ENCODE data around the gene PCBP3.

PCBP3 gene

DNA sequence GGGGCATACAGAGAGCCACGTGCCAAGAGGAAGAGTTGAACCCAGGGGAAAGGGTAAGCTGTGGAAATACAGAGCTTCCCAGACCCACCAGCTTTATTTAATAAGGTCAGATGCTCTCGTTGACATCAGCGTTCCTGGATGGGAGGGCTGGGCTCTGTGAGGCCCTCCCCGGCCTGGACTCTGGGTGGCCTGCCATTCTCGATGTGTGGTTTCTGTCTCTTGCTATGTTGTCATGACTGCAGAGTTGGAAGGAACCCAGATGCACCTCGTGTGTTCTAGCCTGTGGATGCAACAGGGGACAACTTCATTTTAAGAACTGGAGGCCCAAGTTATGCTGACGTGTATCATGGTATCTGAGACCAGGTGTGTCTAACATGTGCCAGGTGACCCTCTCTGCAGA, 101.7 kb downstream of the PCBP3 start:
- no peak for DNase-seq (ENCODE audit: extremely low spot score)
- TF ChIP-seq, protein P1, sequence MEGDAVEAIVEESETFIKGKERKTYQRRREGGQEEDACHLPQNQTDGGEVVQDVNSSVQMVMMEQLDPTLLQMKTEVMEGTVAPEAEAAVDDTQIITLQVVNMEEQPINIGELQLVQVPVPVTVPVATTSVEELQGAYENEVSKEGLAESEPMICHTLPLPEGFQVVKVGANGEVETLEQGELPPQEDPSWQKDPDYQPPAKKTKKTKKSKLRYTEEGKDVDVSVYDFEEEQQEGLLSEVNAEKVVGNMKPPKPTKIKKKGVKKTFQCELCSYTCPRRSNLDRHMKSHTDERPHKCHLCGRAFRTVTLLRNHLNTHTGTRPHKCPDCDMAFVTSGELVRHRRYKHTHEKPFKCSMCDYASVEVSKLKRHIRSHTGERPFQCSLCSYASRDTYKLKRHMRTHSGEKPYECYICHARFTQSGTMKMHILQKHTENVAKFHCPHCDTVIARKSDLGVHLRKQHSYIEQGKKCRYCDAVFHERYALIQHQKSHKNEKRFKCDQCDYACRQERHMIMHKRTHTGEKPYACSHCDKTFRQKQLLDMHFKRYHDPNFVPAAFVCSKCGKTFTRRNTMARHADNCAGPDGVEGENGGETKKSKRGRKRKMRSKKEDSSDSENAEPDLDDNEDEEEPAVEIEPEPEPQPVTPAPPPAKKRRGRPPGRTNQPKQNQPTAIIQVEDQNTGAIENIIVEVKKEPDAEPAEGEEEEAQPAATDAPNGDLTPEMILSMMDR (IDR thresholded peaks at IDR 0.05; ENCODE audit: control extremely low read depth, extremely low read depth, low read depth, missing control alignments) = no peak
- ChIA-PET POLR2A (no interaction called here), CTCF (interaction anchor here (0.9 kb wide), 1 partner anchor 12 kb away, joined by 3 read pairs; no protein-coding TSS in a partner anchor)

DNA sequence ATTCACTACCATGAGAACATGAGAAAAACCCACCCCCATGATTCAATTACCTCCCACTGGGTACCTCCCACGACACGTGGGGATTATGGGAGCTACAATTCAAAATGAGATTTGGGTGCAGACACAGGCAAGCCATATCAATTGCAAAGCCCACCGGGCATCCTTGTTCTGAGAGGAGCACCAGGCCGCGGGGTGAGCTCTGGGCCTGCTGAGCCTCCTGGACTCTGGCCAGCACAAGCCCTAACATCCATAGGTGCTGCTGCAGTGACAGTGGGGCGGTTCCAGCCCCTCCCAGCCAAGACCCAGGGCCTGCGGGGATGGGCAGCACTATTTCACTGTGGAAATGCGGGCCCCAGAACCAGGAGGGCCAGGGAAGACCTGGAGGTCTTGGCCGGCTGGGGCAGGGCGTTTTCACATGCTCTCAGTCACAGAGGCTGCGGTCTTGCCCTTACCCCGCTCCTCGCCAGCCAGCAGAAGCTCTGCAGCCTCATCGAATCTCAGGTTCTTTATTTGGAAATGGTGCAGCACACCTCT, 103.8 kb downstream of the PCBP3 start:
- no peak for DNase-seq (ENCODE audit: extremely low spot score)
- ChIA-PET CTCF (no interaction called here), POLR2A (no interaction called here)
- TF ChIP-seq, protein P1 (IDR thresholded peaks at IDR 0.05; ENCODE audit: control extremely low read depth, extremely low read depth, low read depth, missing control alignments) = no peak

DNA sequence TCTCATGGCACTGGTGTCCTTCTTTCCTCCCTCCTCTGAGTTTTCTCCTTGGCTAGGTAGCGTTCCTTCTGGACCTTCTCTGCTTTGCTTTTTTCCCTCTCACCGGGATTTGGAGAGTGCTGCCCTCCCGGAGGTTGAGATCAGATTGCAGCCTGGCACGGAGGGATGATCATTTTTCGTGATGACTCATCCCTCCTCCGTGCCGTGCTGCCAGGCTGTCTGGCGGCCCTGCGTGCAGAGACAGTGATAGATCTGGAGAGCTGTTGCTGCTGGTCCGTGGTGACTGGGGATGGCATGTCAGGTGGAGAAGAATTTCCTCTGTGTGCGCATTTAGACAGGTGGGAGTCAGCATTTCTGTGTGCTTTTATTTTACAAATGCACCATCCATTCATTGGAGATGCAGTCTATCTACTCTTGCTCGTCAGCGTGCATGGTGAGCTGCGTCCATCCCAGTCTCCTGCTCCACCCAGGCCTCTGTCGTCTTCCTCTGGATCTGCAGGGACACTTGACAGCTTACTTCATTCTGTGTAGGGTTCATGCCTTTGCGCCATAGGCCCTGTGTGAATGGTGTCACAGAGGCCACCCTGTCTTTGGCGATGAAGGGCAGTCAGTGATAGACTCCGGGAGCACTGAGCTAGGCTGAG, 104.4 kb downstream of the PCBP3 start:
- CTCF ChIA-PET = interaction anchor here (0.9 kb wide), 1 partner anchor 40 kb away, joined by 3 read pairs; no protein-coding TSS in a partner anchor

GRCh38 chr21:45748593-45748992, 105.1 kb downstream of the PCBP3 start:
- POLR2A ChIA-PET = no interaction called here
- CTCF ChIA-PET = interaction anchor here (0.9 kb wide), 1 partner anchor 40 kb away, joined by 3 read pairs; no protein-coding TSS in a partner anchor
- no peak for DNase-seq (ENCODE audit: extremely low spot score)
- TF ChIP-seq, protein P1 (IDR thresholded peaks at IDR 0.05; ENCODE audit: control extremely low read depth, extremely low read depth, low read depth, missing control alignments) = no peak

More for the DNA sequence above, 104.4 kb downstream of the PCBP3 start:
- TF ChIP-seq, protein P1 (IDR thresholded peaks at IDR 0.05; ENCODE audit: control extremely low read depth, extremely low read depth, low read depth, missing control alignments) = no peak
- no peak for DNase-seq (ENCODE audit: extremely low spot score)
- POLR2A ChIA-PET = no interaction called here

DNA sequence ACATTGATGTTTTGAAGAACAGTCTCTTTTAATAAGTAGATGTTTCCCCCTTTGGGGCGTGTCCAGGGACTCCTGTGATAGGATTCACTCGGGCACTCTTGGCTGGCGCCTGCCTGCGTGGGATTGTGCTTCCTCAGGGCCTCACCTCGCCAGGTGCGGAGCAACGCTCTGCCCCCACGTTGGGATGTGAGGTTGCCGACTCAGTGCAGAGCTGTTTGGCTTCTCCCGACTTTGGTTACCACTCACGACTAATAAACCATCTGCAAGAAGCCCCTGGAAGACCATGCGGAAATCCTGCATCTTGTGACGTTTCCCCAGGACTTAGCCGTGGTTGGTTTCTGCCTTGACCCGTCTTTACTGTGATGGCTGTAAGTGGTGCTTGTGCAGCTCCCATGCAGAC, 106.4 kb downstream of the PCBP3 start:
- CTCF ChIA-PET = no interaction called here
- TF ChIP-seq, protein P1 (IDR thresholded peaks at IDR 0.05; ENCODE audit: control extremely low read depth, extremely low read depth, low read depth, missing control alignments) = no peak

GRCh38 chr21:45750936-45751335, 107.4 kb downstream of the PCBP3 start:
- TF ChIP-seq, protein P1 (IDR thresholded peaks at IDR 0.05; ENCODE audit: control extremely low read depth, extremely low read depth, low read depth, missing control alignments) = no peak
- no peak for DNase-seq (ENCODE audit: extremely low spot score)
- ChIA-PET POLR2A (no interaction called here), CTCF (interaction anchor here (0.9 to 1.4 kb wide), 2 partner anchors 9 to 20 kb away, joined by 3 read pairs; no protein-coding TSS in a partner anchor)

More for the DNA sequence above, 106.4 kb downstream of the PCBP3 start:
- DNase-seq (ENCODE audit: extremely low spot score) = no peak
- POLR2A ChIA-PET = no interaction called here
